ENCODE results near the gene CCDC28B.

CCDC28B gene

GRCh38 chr1:32231843-32232432 is 31.5 kb downstream of the CCDC28B start:
- no peak overlapping the region for H3K4me3 ChIP-seq (ENCODE audit: low read length)
- H3K27ac ChIP-seq (ENCODE audit: low read length) = no peak overlapping the region
- no peaks in the 10 kb centered on the region for H3K4me1 ChIP-seq (ENCODE audit: control insufficient read depth, low read depth, low read length)
- H3K9me3 ChIP-seq (ENCODE audit: control insufficient read depth, low read depth, low read length) = no peaks in the 10 kb centered on the region
- no peak overlapping the region for H3K9ac ChIP-seq (ENCODE audit: low read length)
- H3K27me3 ChIP-seq (ENCODE audit: control insufficient read depth, insufficient read depth, low read length) = no peaks in the 10 kb centered on the region
- H3K36me3 ChIP-seq (ENCODE audit: control insufficient read depth, low read depth, low read length) = peaks cover 51% of the 10 kb centered on the region

GRCh38 chr1:32232558-32233304 is 32.3 kb downstream of the CCDC28B start:
- no peaks in the 10 kb centered on the region for H3K9me3 ChIP-seq (ENCODE audit: control insufficient read depth, low read depth, low read length)
- H3K4me1 ChIP-seq (ENCODE audit: control insufficient read depth, low read depth, low read length) = no peaks in the 10 kb centered on the region
- no peak overlapping the region for H3K27ac ChIP-seq (ENCODE audit: low read length)
- no peaks in the 10 kb centered on the region for H3K27me3 ChIP-seq (ENCODE audit: control insufficient read depth, insufficient read depth, low read length)
- no peak overlapping the region for H3K9ac ChIP-seq (ENCODE audit: low read length)
- H3K36me3 ChIP-seq (ENCODE audit: control insufficient read depth, low read depth, low read length) = peaks cover 46% of the 10 kb centered on the region
- H3K4me3 ChIP-seq (ENCODE audit: low read length) = no peak overlapping the region

- Histone ChIP-seq H3K36me3 (ENCODE audit: control insufficient read depth, low read depth, low read length) (peaks cover 28% of the 10 kb centered on the region), H3K4me1 (ENCODE audit: control insufficient read depth, low read depth, low read length) (peaks cover 6% of the 10 kb centered on the region), H3K4me3 (ENCODE audit: low read length) (no peak overlapping the region), H3K27me3 (ENCODE audit: control insufficient read depth, insufficient read depth, low read length) (no peaks in the 10 kb centered on the region), H3K9ac (ENCODE audit: low read length) (no peak overlapping the region), H3K27ac (ENCODE audit: low read length) (no peak overlapping the region), H3K9me3 (ENCODE audit: control insufficient read depth, low read depth, low read length) (no peaks in the 10 kb centered on the region)
These were observed 34.4 kb downstream of the CCDC28B start for GRCh38 chr1:32234792-32235191.

- no peaks in the 10 kb centered on the region for H3K9me3 ChIP-seq (ENCODE audit: control insufficient read depth, low read depth, low read length)
- peaks cover 8% of the 10 kb centered on the region for H3K36me3 ChIP-seq (ENCODE audit: control insufficient read depth, low read depth, low read length)
- H3K9ac ChIP-seq (ENCODE audit: low read length) = peak overlapping the region; percentile 88
- no peaks in the 10 kb centered on the region for H3K27me3 ChIP-seq (ENCODE audit: control insufficient read depth, insufficient read depth, low read length)
- H3K4me3 ChIP-seq (ENCODE audit: low read length) = peak overlapping the region; percentile 86
- peaks cover 9% of the 10 kb centered on the region for H3K4me1 ChIP-seq (ENCODE audit: control insufficient read depth, low read depth, low read length)
- H3K27ac ChIP-seq (ENCODE audit: low read length) = no peak overlapping the region
These were observed 38.9 kb downstream of the CCDC28B start for GRCh38 chr1:32239337-32239736.

- peaks cover 4% of the 10 kb centered on the region for H3K36me3 ChIP-seq (ENCODE audit: control insufficient read depth, low read depth, low read length)
- no peaks in the 10 kb centered on the region for H3K9me3 ChIP-seq (ENCODE audit: control insufficient read depth, low read depth, low read length)
- peak overlapping the region; percentile 77 for H3K27ac ChIP-seq (ENCODE audit: low read length)
- H3K4me1 ChIP-seq (ENCODE audit: control insufficient read depth, low read depth, low read length) = peaks cover 9% of the 10 kb centered on the region
- peak overlapping the region; percentile 88 for H3K9ac ChIP-seq (ENCODE audit: low read length)
- peak overlapping the region; percentile 86 for H3K4me3 ChIP-seq (ENCODE audit: low read length)
- H3K27me3 ChIP-seq (ENCODE audit: control insufficient read depth, insufficient read depth, low read length) = no peaks in the 10 kb centered on the region
These were observed 39.4 kb downstream of the CCDC28B start for GRCh38 chr1:32239790-32240139.

- no peaks in the 10 kb centered on the region for H3K27me3 ChIP-seq (ENCODE audit: control insufficient read depth, insufficient read depth, low read length)
- peak overlapping the region; percentile 88 for H3K9ac ChIP-seq (ENCODE audit: low read length)
- peak overlapping the region; percentile 77 for H3K27ac ChIP-seq (ENCODE audit: low read length)
- no peaks in the 10 kb centered on the region for H3K9me3 ChIP-seq (ENCODE audit: control insufficient read depth, low read depth, low read length)
- peaks cover 9% of the 10 kb centered on the region for H3K4me1 ChIP-seq (ENCODE audit: control insufficient read depth, low read depth, low read length)
- H3K4me3 ChIP-seq (ENCODE audit: low read length) = peak overlapping the region; percentile 86
- H3K36me3 ChIP-seq (ENCODE audit: control insufficient read depth, low read depth, low read length) = no peaks in the 10 kb centered on the region
These were observed 40.0 kb downstream of the CCDC28B start for GRCh38 chr1:32240140-32240951.

- H3K9ac ChIP-seq (ENCODE audit: low read length) = peak overlapping the region; percentile 88
- no peaks in the 10 kb centered on the region for H3K9me3 ChIP-seq (ENCODE audit: control insufficient read depth, low read depth, low read length)
- peak overlapping the region; percentile 86 for H3K4me3 ChIP-seq (ENCODE audit: low read length)
- H3K27me3 ChIP-seq (ENCODE audit: control insufficient read depth, insufficient read depth, low read length) = no peaks in the 10 kb centered on the region
- no peak overlapping the region for H3K27ac ChIP-seq (ENCODE audit: low read length)
- H3K4me1 ChIP-seq (ENCODE audit: control insufficient read depth, low read depth, low read length) = peaks cover 9% of the 10 kb centered on the region
- no peaks in the 10 kb centered on the region for H3K36me3 ChIP-seq (ENCODE audit: control insufficient read depth, low read depth, low read length)
These were observed 40.8 kb downstream of the CCDC28B start for GRCh38 chr1:32241001-32241763.

- Histone ChIP-seq H3K9ac (ENCODE audit: low read length) (no peak overlapping the region), H3K27ac (ENCODE audit: low read length) (no peak overlapping the region), H3K9me3 (ENCODE audit: control insufficient read depth, low read depth, low read length) (no peaks in the 10 kb centered on the region), H3K36me3 (ENCODE audit: control insufficient read depth, low read depth, low read length) (no peaks in the 10 kb centered on the region), H3K4me3 (ENCODE audit: low read length) (no peak overlapping the region), H3K4me1 (ENCODE audit: control insufficient read depth, low read depth, low read length) (peaks cover 9% of the 10 kb centered on the region), H3K27me3 (ENCODE audit: control insufficient read depth, insufficient read depth, low read length) (no peaks in the 10 kb centered on the region)
These were observed 42.0 kb downstream of the CCDC28B start for GRCh38 chr1:32242341-32242851.

- Histone ChIP-seq H3K4me1 (ENCODE audit: control insufficient read depth, low read depth, low read length) (peaks cover 3% of the 10 kb centered on the region), H3K27me3 (ENCODE audit: control insufficient read depth, insufficient read depth, low read length) (no peaks in the 10 kb centered on the region), H3K36me3 (ENCODE audit: control insufficient read depth, low read depth, low read length) (no peaks in the 10 kb centered on the region), H3K4me3 (ENCODE audit: low read length) (no peak within 1 kb of the TSS), H3K27ac (ENCODE audit: low read length) (no peak within 1 kb of the TSS), H3K9ac (ENCODE audit: low read length) (no peak within 1 kb of the TSS), H3K9me3 (ENCODE audit: control insufficient read depth, low read depth, low read length) (no peaks in the 10 kb centered on the region)
These were observed 46.5 kb downstream of the CCDC28B start, which contains the start of gene FAM167B for GRCh38 chr1:32246888-32247273. FAM167B (plus strand) TSS chr1:32247222; CDS start chr1:32247422, 200 bp downstream.

- peaks cover 3% of the 10 kb centered on the region for H3K4me1 ChIP-seq (ENCODE audit: control insufficient read depth, low read depth, low read length)
- no peaks in the 10 kb centered on the region for H3K36me3 ChIP-seq (ENCODE audit: control insufficient read depth, low read depth, low read length)
- H3K9ac ChIP-seq (ENCODE audit: low read length) = no peak overlapping the region
- H3K27ac ChIP-seq (ENCODE audit: low read length) = no peak overlapping the region
- H3K4me3 ChIP-seq (ENCODE audit: low read length) = no peak overlapping the region
- H3K27me3 ChIP-seq (ENCODE audit: control insufficient read depth, insufficient read depth, low read length) = no peaks in the 10 kb centered on the region
- H3K9me3 ChIP-seq (ENCODE audit: control insufficient read depth, low read depth, low read length) = no peaks in the 10 kb centered on the region
These were observed 47.1 kb downstream of the CCDC28B start for GRCh38 chr1:32247452-32247851.

Measured in iPS-18a (cell line).